GM18861 (cell line): Measurements from ENCODE around the gene LPXN.

Experiments
- ATAC-seq: cut with Tn5 transposase; IDR thresholded peaks from one replicate; pipeline ENCODE4 v1.9.1; 2021; ENCODE audit not compliant: unreplicated experiment

LPXN gene

GRCh38 chr11:58575377-58576020 lies at the start of gene LPXN:
Gene LPXN, minus strand, starts transcription at chr11:58575856. Its CDS starts 84 bp downstream, at chr11:58575772.
- peak; percentile 8 for ATAC-seq

DNA sequence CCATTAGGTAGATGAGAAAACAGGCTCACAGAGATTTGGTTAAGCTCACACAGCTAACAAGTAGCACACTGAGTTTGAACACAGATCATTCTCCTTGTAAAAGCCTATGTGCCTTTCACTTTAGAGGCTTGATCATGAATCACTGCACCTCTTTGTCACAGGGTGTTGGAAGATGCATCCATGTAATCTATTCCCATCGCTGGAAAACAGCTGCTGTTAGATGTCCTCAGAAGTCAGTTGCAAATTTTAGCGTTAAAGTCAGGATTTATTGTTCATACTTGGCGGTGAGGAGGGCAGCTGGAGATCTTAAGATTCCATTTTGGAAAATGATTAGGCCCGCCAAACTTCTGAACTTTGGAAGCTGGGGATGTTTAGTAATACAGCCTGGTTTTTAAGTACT lies 49.4 kb upstream of the LPXN start:
- ATAC-seq, result no peak

GRCh38 chr11:58622344-58622743 lies 46.7 kb upstream of the LPXN start, which contains the start of gene CNTF:
Gene CNTF, plus strand, starts transcription at chr11:58622665. Its CDS starts 88 bp downstream, at chr11:58622753.
- no peak for ATAC-seq

- ATAC-seq, result no peak
Observed at GRCh38 chr11:58621586-58622262, 46.1 kb upstream of the LPXN start.

- ATAC-seq, result no peak
Observed at GRCh38 chr11:58617976-58618557, 42.4 kb upstream of the LPXN start.

GRCh38 chr11:58616594-58616993 lies 40.9 kb upstream of the LPXN start:
- ATAC-seq, result no peak

GRCh38 chr11:58615559-58615958 lies 39.9 kb upstream of the LPXN start:
- ATAC-seq, result no peak

DNA sequence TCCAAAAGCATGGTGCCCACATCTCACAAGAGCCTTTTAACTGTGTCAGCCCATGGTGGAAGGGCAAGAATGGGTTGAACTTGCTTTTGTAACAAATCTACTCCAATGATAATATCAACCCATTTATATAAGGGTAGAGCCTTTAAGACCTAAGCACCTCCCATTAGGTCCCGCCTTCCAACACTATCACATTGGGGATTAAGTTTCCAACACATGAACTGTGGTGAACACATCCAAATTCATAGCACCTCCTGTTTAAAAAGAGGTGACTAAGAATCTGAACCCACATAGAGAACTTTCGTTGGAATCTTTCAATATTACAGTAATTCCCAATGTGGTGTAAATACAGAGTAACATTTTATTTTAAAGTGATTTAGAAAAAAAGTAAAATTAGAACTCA lies 37.6 kb upstream of the LPXN start:
- ATAC-seq, result no peak

DNA sequence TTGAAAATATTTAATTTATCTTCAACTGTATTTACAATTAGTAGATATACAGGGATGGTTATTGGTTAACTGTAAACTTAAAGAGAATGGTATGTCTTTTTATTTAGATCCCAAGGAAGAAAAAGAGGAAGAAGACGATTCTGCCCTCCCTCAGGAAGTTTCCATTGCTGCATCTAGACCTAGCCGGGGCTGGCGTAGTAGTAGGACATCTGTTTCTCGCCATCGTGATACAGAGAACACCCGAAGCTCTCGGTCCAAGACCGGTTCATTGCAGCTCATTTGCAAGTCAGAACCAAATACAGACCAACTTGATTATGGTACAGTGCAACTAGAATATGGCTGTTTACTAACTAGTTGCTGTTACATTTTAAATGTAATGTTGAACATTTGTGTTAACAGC lies 34.1 kb upstream of the LPXN start:
- no peak for ATAC-seq

- ATAC-seq, result no peak
Observed at GRCh38 chr11:58608331-58608730, 32.7 kb upstream of the LPXN start.

- ATAC-seq, result no peak
Observed at GRCh38 chr11:58606930-58607714, 31.5 kb upstream of the LPXN start.

DNA sequence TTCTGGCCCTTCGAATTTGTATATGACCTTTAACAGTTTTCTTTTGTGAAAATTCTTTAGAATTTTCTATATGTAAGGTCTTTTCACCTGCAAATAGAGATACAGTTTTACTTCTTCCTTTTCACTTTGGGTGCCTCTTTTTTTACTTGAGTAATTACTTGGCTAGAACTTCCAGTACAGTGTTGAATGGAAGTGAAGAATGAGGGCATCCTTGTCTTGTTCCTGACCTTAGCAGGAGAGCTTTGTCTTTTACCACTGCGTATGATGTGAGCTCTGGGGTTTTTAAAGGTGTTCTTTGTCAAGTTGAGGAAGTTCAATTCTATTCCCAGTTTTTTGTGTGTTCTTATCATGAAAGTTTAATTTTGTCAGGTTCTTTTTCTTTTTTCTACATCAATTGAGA lies 24.9 kb upstream of the LPXN start:
- ATAC-seq, result no peak

GRCh38 chr11:58597486-58598144 lies 22.0 kb upstream of the LPXN start:
- ATAC-seq, result no peak

DNA sequence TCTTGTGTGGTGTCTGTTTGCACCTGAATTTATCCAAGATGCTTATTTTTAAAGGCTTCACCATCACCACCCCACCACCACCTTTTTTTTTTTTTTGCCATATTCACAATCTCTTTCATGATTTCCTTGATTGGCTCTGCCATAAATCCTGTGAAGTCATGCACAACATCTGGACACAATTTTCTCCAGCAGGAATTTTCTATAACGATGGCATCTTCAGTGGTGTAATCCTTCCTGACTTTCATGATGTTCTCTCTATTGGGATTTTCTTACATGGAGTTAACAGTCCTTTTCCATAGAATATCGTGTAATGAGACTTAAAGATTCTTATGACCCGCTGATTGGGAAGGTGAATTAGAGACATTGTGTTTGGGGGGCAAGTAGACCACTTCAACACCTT lies 21.0 kb upstream of the LPXN start:
- ATAC-seq, result no peak

DNA sequence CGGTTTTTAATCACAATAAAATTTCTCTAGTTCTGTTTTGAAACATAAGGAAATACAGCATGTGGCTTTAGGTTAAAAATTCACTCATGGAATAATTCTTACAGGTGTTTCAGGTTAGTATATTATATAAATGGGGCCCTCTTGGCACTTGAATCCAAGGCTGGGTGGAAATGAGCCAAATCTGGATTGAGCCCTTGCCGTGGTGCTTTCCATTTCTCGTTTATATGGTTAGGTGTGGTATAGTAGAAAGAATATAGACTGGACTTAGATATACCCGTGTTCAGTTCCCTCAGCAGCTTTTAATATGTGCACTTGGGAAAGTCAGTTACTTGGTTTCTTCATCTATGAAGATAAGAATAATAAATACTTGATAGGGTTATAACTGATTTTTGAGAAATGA lies 19.2 kb upstream of the LPXN start:
- no peak for ATAC-seq

DNA sequence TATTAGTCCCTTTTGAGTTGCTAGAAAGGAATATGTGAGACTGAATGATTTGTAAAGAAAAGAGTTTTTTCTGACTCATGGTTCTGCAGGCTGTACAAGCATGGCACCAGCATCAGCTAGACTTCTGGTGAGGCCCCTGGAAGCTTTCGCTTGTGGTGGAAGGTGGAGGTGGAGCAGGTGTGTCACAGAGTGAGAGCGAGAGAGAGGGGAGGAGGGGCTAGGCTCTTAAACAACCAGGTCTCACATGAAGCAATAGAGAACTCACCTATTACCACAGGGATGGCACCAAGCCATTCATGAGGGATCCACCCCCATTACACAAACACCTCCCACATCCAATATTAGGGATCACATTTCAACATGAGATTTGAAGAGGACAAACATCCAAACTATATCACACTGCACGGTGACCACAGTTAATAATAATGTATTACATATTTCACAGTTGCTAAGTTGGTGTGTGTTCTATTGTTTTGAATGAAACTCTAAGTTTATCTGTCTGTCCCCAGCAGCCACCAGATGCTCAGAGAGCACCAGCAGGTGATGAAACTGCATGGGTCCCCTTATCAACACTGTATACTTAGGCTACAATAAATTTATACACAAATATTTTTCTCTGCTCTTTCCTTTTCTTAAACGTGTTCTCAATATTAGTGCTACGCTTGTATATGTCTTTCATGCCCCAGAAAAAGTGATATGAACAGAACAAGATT lies 17.3 kb upstream of the LPXN start:
- ATAC-seq, result no peak

DNA sequence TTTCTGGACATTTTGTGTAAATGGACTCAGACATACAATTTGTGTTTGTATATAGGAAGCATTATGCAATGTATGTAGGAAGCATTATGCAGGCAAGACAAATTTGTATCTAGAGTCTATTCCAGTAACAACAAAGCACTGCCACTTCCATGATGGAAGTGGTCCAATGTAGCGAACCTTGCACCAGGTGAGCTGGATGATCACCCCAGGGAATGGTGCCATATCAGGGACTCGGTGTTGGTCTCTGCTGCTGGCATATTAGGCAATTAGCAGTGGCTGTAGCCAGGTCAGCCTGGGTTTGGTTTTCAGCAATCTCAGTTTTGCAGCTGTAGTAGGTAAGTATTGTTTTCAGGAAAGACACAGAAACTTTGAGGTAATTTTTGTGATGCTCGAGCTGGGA lies 16.0 kb upstream of the LPXN start:
- ATAC-seq, result no peak

DNA sequence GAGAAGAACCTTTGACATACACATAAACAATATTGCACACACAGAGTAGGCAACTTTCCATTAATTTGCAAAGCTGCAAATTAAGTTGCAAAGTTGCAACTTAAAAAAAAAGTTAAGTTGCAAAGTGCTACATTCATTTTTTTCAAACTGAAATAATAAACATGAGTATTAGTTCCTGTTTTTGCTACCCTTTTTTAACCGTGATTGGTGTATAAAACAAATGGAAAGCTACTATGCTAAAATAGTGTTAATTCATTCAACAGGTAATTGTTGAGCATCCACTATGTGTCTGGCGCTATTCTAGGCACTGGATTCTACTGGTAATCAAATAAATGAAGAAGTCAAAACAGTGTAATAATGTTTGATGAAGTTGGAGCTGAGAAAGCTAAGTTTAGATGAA lies 11.3 kb upstream of the LPXN start:
- no peak for ATAC-seq

DNA sequence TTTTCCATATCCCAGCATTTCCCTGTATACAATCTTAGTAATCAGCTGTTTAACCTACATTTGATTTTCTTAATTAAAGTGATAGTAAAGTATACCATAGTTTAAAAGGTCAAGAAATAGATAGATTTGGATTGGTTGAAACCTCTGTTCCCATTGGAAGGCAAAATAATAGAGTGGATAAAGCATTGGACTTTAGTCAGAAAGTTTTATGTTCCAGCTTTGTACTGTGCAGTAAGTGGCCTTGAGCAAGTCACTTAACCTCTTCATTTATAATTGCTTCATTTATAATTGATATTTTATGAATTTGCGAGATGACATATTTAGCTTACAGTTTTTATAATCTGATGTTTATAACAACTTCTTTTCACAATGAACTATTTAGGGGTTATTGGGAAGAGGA lies 6.8 kb upstream of the LPXN start:
- no peak for ATAC-seq

GRCh38 chr11:58580311-58580710 lies 4.7 kb upstream of the LPXN start:
- no peak for ATAC-seq
